HG03280 (cell line): ENCODE measurements around the gene PKNOX2.

Source experiments
- ATAC-seq: cut with Tn5 transposase; IDR thresholded peaks from one replicate; pipeline ENCODE4 v1.9.1; 2021; ENCODE audit warnings: mild to moderate bottlenecking, moderate library complexity; ENCODE audit not compliant: unreplicated experiment

PKNOX2 gene

GRCh38 chr11:125164422-125165110 lies at the start of gene PKNOX2:
TSS of gene PKNOX2 (plus strand) at chr11:125164751. CDS start at chr11:125351306, 186,555 bp downstream.
- ATAC-seq: no peak

GRCh38 chr11:125117429-125117828 lies 47.1 kb upstream of the PKNOX2 start:
- no peak for ATAC-seq

GRCh38 chr11:125123194-125123946 lies 41.2 kb upstream of the PKNOX2 start:
- ATAC-seq: no peak

DNA sequence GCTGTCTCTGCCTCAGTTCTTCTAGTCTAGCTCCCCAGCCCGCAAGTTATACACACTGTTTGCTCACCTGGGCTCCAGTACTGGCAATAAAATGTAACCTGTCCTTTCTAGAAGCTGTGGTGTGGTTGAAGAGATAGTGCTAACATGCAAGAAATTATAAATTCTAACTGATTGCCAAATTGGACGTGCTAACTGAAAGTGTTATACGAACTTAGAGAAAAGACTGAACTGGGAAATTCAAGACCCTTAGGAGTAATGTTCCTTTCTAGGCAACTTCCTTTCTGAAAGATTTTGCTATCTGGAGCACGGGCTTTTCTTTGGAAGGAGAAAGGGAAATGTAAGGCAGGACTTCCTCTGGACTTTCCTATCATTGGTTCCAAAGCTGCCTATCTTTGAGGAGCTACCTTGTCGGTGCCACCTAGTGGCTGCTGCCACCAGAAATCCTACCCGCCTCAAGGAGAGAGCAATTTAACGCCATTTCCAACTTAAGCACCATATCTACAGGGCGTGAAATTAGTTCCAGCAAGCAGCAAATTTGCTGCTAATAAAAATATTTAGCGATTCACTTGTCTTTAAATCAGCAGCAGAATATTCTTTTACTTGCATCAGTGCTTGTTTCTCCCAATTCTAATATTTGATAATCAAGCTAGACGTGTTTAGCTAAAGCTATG lies 40.5 kb upstream of the PKNOX2 start:
- peak; percentile 88 for ATAC-seq

GRCh38 chr11:125124618-125124992 lies 39.9 kb upstream of the PKNOX2 start:
- no peak for ATAC-seq

DNA sequence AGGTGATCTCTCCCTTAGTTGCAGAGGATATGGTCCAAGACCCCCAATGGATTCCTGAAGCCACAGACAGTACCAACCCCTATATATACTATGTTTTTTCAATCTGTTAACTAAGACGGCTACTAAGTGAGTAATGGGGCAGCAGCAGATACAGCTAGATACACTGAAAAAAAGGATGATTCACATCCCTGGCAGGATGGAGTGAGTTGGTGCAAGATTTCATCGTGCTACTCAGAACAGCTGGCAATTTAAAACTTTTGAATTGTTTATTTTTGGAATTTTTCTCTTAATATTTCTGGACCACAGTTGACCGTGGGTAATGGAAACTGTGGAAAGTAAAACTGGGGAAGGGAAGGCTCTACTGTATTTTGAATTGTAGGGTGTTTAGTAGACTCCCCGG lies 36.1 kb upstream of the PKNOX2 start:
- ATAC-seq: no peak

DNA sequence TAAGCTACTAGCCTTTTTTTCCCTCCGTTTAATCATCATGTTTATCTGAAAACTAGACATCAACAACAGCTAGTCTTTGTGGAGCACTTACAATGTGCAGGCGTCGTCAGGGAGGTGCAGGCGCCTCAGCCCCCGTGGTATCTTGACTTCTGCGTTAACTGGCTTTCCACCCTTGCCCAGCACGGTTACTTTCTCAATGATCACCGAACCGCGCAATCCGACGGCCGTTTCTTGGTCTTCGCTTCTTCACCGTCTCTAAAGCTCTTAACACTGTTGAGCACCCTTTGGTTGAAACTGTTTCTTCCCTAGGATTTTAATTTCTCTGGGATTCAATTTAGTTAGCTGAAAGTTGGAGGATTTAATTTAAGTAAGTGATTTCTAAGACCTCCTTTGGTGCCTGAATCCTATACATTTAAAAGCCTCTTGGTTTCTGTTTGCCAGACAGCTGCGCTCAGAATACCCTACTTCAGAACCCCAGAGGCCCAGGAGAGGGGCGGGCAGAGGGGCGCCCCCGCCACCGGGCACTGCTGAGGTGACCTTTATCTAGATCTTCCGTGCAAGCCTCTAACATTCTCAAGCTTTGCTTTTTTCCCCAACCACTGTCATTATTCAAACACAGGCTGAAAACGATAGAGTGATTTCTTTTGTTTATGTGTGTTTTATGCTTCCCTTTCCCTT lies 35.1 kb upstream of the PKNOX2 start:
- ATAC-seq: no peak

DNA sequence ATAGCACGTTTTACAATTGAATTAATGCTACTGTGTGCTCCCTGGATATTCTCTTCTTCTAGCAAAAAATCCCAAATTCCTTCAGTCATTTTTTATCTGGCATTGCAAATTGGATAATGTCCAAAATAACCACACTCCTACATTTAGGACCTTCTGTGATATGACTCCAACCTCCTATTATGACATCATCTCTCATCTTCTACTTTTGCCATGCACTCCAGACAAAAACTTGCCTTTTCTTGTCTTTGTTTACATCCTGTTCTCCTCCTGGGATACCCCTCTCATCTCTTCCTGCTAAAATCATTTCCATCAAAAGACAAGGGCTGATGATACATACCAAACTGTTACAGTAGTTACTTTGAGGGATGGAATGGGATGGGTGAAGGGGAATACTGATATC lies 32.5 kb upstream of the PKNOX2 start:
- ATAC-seq: no peak

GRCh38 chr11:125132596-125132995 lies 32.0 kb upstream of the PKNOX2 start:
- no peak for ATAC-seq

- no peak for ATAC-seq
Observed at GRCh38 chr11:125136001-125136400, 28.6 kb upstream of the PKNOX2 start.

- no peak for ATAC-seq
Observed at GRCh38 chr11:125138966-125139365, 25.6 kb upstream of the PKNOX2 start.

DNA sequence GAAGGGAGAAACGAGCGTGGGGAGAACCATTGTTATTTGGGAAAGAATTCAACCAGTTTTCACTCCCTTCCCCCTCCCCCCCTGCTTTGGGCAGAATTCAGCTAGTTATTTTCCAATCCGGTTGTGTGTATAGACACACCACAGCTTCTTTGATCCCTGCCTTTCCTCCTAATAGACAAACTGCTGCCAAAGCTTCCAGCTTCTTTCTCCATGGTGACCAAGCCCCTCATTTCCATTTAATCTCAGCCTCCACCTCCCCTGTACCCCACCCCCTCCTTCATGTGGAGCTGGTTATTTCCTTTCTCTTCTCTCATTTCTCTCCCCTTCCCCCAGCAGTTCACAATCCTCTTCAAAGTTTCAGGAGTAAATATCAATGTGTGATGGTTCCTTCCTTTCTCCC lies 24.8 kb upstream of the PKNOX2 start:
- no peak for ATAC-seq

DNA sequence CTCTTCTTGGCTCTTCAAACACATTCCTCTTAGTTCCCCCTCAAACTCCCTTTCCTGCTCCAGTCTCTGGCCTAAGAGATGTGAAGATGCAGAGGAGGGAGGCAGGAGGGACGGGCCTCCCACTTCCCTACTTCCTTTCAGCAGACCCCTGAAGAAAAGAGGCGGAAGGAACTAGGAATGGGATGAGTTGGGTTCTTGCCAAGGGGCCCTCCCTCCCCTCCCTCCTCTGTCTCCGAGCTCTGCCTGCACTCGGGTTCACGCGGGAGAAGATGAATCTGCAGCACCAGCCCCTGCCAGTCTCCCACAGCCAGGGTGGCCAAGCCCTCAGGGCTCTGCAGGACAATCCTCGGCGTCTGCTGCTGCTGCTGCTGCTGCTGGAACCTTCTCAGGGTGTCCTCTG lies 24.3 kb upstream of the PKNOX2 start:
- no peak for ATAC-seq

DNA sequence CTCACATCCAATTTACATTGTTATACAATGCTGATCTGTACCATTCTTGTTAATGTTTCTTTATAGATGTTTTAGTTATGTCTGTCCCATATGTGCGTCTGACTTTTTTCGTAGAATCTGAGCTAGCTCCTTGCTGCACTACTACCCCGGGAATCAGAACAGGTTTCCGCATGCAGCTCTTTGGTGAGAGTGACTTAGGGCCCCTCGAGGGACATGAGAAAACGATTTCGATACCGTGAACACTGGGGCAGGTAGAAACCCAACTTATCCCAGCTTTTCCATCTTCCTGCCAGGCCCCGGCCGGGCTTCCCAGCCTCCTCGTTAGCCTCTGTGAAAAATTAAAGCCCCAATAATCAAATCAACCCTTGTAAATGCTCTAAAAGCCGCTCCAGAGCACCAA lies 23.4 kb upstream of the PKNOX2 start:
- no peak for ATAC-seq

DNA sequence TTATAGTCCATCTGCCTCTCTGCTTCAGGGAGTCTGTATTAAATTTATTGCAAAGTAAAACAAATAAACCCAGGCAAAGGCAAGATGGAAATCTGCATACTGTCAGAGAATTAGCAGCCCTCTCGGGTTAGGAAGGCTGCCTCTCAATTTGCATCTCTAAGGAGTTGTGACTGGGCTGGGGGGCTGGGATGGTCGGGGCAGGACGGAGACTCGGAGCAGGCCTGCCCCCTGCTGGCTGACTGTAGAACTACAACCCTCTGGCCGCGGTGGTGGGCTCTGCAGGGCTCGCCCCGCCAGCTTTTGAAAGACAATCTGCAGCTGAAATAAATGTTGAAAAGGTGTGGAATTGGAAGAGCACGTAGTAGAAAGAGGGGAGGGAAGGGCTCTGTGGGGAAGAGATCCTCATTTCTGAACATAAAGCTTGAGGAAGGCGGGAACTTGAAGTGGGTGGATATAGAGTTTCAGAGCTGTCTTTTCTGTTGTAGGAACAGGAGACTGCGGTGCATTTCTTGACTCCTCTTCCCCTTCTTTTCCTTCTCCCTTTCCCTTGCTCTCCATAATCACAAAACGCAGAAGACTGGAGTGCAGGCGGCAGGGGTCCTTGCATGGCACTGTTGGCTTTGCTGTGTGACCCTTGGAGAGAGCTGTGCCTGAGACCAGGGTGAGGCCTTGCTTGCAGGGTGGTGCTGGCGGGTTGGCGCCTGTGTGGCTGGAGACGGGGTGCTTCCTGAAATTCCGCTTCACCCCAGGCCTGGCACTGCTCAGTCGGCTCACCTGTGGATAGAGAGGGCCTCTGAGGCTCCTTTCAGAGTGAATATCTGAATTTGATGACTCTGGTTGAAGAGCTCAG lies 22.6 kb upstream of the PKNOX2 start:
- ATAC-seq: peak; percentile 82

DNA sequence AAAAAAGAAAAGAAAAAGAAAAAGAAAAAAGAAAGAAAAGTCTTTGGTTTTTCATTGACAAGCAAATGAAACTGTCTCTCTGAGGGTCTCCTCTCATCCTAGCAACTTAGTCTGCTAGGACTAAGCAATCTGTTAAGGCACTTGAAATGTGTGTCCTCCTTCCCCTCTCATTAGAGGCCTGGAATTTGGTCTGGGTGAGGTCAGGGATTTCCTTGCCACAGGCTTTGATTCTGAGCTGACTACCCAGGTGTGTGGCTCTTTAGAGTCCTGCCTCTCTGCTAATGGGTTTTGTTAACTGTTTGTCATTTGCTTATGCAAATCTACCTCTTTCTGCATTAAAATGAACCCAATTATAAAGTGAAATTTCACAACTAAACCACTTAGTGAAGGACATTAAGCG lies 18.3 kb upstream of the PKNOX2 start:
- ATAC-seq: no peak

- ATAC-seq: no peak
Observed at GRCh38 chr11:125147280-125147679, 17.3 kb upstream of the PKNOX2 start.

DNA sequence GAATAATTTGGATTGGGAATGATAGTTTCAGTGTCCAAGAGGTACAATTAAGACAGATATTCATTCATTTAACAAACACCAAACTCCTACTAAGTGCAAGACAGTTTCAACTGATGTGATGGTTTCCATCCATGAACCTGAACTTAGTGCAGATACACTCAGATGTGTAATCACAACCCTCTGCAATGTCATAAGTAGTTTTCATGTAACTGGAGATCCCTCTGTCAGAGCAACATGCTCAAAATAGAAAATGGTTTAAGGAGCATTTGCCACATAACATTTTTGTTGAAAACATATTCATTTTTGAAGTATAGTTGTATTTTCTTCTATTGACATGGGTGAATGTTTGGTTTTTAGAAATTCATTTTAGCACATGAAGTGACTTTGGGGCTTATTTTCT lies 16.5 kb upstream of the PKNOX2 start:
- ATAC-seq: no peak

- no peak for ATAC-seq
Observed at GRCh38 chr11:125148743-125149142, 15.8 kb upstream of the PKNOX2 start.

- ATAC-seq: no peak
Observed at GRCh38 chr11:125153837-125154236, 10.7 kb upstream of the PKNOX2 start.
